VCaP (cell line): ENCODE data around the gene OR11A1.

Experiments used
- H3K27ac ChIP-seq: fragments of 450-650 bp; 2 replicates; pipeline ENCODE4 v1.5.1; 2017
- CTCF ChIP-seq: fragments of 450-650 bp; conservative IDR thresholded peaks from 2 replicates; pipeline ENCODE4 v1.5.1; 2017; ENCODE audit warnings: mild to moderate bottlenecking, moderate library complexity

Gene OR11A1

GRCh38 chr6:29388533-29388932, 68.3 kb downstream of the OR11A1 start:
- no peak for TF ChIP-seq CTCF
- no peak overlapping the region for H3K27ac ChIP-seq

GRCh38 chr6:29376003-29376402, 80.9 kb downstream of the OR11A1 start:
- H3K27ac ChIP-seq = no peak overlapping the region
- peak; percentile 36 for TF ChIP-seq CTCF
